Osteocyte (in vitro differentiated cells): Measurements from ENCODE around the gene NOL9. TPM values are rescaled to one million over a fixed set of nuclear protein-coding genes. Genes with fewer than 3 reads are reported as not detected.

Experiments
- DNase-seq: peaks from one replicate; pipeline ENCODE4 v3.0.0; 2021; ENCODE audit warnings: mixed read lengths; ENCODE audit not compliant: unreplicated experiment; ENCODE audit errors: extremely low spot score
- H3K27ac Mint-ChIP-seq: one replicate; pipeline ENCODE4 v1.8.0; 2021; ENCODE audit warnings: mild to moderate bottlenecking, mixed read lengths; ENCODE audit not compliant: unreplicated experiment
- H3K27me3 Mint-ChIP-seq: one replicate; pipeline ENCODE4 v1.8.0; 2021; ENCODE audit warnings: mixed read lengths; ENCODE audit not compliant: unreplicated experiment
- H3K36me3 Mint-ChIP-seq: one replicate; pipeline ENCODE4 v1.8.0; 2021; ENCODE audit warnings: mixed read lengths; ENCODE audit not compliant: unreplicated experiment
- H3K4me1 Mint-ChIP-seq: one replicate; pipeline ENCODE4 v1.8.0; 2021; ENCODE audit warnings: mixed read lengths; ENCODE audit not compliant: unreplicated experiment
- H3K4me3 Mint-ChIP-seq: one replicate; pipeline ENCODE4 v1.8.0; 2021; ENCODE audit warnings: mild to moderate bottlenecking, moderate library complexity, mixed read lengths; ENCODE audit not compliant: unreplicated experiment
- H3K9me3 Mint-ChIP-seq: one replicate; pipeline ENCODE4 v1.8.0; 2021; ENCODE audit warnings: mixed read lengths; ENCODE audit not compliant: unreplicated experiment
- CTCF ChIP-seq: fragments of 200-600 bp; sonication (generic); IDR thresholded peaks from 2 replicates; pipeline ENCODE4 v1.5.0; 2021; ENCODE audit warnings: antibody characterized with exemption, mild to moderate bottlenecking, moderate library complexity
- total RNA-seq: library from RNA; stranded (reverse); gene quantifications from 2 replicates; pipeline ENCODE4 v1.2.1, GENCODE V29; 2021

NOL9 gene
- total RNA-seq, 1 donor from 2014 or later: 33.5 TPM

GRCh38 chr1:6585081-6585722 is 30.9 kb upstream of the NOL9 start:
- no peak overlapping the region for H3K27ac Mint-ChIP-seq
- H3K9me3 Mint-ChIP-seq: no peaks in the 10 kb centered on the region
- DNase-seq: no peak
- peaks cover 20% of the 10 kb centered on the region for H3K4me1 Mint-ChIP-seq
- no peak overlapping the region for H3K4me3 Mint-ChIP-seq
- H3K27me3 Mint-ChIP-seq: no peaks in the 10 kb centered on the region
- TF ChIP-seq CTCF: no peak
- H3K36me3 Mint-ChIP-seq: peaks cover 8% of the 10 kb centered on the region

GRCh38 chr1:6584126-6585080 is 30.1 kb upstream of the NOL9 start:
- no peak overlapping the region for H3K4me3 Mint-ChIP-seq
- H3K36me3 Mint-ChIP-seq: peaks cover 3% of the 10 kb centered on the region
- no peak for DNase-seq

GRCh38 chr1:6582370-6582769 is 28.1 kb upstream of the NOL9 start:
- H3K27ac Mint-ChIP-seq: peak overlapping the region; percentile 45
- H3K9me3 Mint-ChIP-seq: no peaks in the 10 kb centered on the region
- peaks cover 3% of the 10 kb centered on the region for H3K36me3 Mint-ChIP-seq
- no peak for DNase-seq
- H3K4me3 Mint-ChIP-seq: no peak overlapping the region
- no peak for TF ChIP-seq CTCF
- H3K27me3 Mint-ChIP-seq: no peaks in the 10 kb centered on the region
- peaks cover 29% of the 10 kb centered on the region for H3K4me1 Mint-ChIP-seq

More at GRCh38 chr1:6584126-6585080, 30.1 kb upstream of the NOL9 start:
- Mint-ChIP-seq H3K4me1 (peaks cover 25% of the 10 kb centered on the region), H3K27me3 (no peaks in the 10 kb centered on the region), H3K27ac (no peak overlapping the region), H3K9me3 (no peaks in the 10 kb centered on the region)
- TF ChIP-seq CTCF: no peak

GRCh38 chr1:6581561-6582305 is 27.4 kb upstream of the NOL9 start:
- DNase-seq: no peak
- H3K4me1 Mint-ChIP-seq: peaks cover 29% of the 10 kb centered on the region

More at GRCh38 chr1:6581561-6582305, 27.4 kb upstream of the NOL9 start:
- no peak for TF ChIP-seq CTCF
- Mint-ChIP-seq H3K27me3 (no peaks in the 10 kb centered on the region), H3K9me3 (no peaks in the 10 kb centered on the region), H3K27ac (peak overlapping the region; percentile 66), H3K36me3 (peaks cover 3% of the 10 kb centered on the region), H3K4me3 (peak overlapping the region; percentile 40)
